ENCODE data around the gene ADAM10.

Gene ADAM10

DNA sequence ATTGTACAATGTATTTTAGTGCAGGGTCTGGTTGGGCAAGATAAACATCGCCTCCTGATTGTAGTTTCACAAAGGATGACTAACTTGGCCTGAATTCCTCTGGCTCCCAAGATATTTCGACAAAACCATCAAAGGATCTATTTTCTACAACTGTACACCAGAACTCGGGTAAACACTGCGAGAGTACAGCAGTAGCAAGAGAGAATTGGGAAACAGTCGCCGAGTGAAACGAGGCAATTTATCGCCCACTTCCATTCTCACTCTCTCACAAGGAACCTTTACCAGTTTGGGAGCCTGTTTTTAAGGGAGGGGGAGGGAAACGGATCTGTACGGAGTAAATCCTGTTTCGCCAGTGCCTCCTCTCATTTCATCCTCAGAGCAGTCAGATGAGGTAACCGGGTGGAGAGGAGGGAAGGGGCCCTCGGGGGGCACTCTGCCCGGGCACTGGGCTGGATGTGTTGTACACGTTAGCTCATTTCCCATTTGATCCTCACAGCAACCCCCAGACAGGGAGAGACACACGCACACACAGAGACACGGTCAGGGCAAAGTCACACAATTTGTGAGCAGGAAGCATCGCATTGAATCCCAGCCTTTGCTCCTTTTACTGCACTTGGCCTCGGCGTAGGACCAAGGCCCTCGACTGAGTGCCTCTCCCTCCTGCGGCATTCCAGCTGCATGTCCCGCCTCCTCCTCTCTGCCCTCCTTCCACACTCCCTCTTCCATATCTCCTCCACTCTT lies 197.6 kb downstream of the ADAM10 start:
- DNase-seq (ENCODE audit: low spot score), result no peak

DNA sequence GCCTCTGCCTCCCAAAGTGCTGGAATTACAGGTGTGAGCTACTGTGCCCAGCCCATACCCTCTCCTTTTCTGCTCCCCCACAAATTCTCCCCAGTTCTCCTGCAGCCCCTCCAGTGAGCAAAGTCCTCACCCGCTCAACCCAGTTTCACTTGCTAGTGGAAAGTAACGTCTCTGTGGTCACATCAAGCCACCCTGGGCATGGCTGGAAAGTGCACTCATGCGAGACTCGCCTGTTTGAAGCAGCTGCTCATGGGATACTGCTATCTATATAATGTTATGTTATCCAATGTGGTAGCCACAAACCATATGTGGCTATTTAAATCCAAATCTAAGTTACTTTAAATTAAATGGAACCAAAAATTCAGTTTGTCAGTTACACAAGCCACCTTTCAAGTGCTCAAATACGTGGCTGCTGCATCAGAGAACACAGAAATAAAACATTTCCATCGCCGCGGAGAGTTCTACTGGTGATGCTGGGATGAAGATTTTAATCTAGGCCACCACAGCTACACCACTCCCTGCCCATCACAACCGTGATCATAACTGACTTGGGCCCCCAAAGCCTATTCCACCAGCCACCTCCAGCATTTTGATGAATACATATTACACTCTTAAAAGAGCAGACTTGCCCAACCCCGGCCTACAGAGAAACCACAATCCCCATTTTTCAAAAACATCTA lies 198.3 kb downstream of the ADAM10 start:
- no peak for DNase-seq (ENCODE audit: low spot score)

DNA sequence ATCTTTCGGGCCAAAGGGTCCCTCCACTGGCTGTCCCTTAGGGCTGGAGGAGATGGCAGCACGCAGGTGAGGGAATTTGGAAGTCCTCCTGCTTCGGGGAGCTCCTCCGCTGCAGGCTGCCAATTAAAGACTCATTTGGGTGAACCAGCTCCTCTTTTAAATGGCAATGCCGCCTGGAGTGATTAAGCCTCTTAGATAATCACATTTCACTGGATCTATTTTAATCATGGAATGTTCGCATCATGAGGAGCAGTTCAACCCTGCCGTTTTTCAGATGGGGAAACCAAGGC lies 199.8 kb downstream of the ADAM10 start:
- no peak for DNase-seq (ENCODE audit: low spot score)

DNA sequence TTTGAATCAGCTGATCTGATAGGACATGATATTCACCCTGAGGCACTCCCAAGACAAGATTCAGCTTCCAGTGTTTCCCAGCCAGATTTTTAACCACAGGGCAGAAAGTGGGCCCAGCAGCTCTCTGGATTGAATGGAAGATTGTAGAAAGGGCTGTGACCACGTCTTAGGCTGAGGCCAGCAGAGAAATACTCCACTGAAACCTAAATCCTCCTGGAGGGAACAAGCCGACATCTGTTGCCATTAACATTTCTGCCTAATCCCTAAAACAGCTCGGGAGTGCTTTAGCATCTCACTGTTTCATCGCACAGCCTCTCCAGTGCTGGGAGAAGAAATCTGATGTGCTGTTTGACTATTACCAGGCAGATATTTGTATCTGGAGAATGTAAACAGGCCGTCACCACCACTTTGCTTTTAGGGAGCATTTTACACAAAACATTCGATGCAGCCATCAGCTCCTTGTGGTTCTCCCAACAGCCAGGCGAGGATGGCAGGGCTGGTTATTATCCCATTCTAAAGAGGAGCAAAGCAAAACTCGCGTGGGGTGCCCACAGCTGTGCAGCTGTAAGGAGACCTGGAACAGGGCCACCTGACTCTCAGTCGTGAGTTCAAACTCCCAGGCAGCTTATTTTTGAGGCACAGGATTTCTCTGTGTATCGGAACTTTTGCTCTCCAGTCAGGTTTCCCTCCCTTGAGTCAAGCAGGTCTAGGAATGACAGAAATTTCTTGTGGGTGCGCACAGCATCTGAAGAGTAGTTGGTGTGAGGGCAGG lies 200.3 kb downstream of the ADAM10 start:
- no peak for DNase-seq (ENCODE audit: low spot score)

DNA sequence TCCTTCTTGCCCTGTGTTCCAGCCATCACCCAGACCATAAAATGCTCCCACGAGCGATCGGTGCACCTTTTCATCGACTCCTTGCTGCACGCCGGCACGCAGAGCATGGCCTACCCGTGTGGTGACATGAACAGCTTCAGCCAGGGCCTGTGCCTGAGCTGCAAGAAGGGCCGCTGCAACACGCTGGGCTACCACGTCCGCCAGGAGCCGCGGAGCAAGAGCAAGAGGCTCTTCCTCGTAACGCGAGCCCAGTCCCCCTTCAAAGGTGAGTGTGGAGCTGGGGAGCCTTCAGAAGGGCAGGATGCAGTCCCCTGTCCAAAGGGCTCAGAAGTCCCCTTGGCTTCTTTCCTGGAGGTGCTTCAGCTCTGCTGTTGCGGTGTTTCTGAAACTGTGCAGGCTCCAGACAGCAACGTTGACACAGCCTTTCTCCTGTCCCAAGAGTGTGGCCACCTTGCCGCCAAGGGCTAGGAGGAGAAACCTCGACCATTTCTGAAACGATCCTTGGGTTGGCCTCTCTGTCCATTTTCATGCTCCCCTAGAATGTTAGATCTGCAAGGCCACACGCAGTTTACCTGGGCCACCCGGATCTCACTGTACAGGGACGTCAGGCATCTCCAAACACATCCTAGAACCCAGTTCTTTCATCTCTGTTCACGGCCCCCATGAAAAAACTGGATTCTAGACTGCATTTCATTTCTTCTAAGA lies 201.0 kb downstream of the ADAM10 start:
- DNase-seq (ENCODE audit: low spot score), result no peak

DNA sequence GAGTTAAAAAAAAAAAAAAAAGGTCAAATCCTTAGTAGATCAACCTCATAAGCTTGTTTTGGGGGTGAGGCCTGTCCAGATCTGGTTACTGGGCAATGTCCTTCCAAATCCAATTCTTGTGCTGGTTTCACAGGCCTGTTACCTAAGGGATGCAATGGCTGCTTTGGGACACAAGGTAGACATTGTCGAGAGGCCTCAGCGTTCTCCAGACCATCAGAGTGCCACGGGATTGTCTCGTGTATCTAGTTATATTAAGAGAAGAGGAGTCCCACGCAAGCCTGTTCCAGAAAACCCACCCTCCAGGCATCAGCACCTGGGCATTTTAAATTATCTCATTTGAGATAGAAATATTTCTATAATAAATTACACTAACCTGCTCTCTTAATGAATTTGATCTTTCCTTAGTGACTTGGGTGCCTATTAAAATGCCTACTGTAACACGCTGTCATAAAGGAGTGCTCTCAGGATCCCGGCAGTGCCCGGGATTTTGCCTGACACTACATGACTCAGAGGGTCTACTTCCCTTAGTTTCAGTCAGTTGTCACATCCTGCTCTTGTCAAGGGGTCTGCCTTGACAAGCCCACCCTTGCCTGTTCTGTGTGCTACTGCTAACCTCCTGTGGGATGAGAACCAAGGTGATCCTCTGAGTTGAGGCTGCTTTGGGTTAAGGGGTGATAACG lies 201.7 kb downstream of the ADAM10 start:
- DNase-seq (ENCODE audit: low spot score), result no peak

DNA sequence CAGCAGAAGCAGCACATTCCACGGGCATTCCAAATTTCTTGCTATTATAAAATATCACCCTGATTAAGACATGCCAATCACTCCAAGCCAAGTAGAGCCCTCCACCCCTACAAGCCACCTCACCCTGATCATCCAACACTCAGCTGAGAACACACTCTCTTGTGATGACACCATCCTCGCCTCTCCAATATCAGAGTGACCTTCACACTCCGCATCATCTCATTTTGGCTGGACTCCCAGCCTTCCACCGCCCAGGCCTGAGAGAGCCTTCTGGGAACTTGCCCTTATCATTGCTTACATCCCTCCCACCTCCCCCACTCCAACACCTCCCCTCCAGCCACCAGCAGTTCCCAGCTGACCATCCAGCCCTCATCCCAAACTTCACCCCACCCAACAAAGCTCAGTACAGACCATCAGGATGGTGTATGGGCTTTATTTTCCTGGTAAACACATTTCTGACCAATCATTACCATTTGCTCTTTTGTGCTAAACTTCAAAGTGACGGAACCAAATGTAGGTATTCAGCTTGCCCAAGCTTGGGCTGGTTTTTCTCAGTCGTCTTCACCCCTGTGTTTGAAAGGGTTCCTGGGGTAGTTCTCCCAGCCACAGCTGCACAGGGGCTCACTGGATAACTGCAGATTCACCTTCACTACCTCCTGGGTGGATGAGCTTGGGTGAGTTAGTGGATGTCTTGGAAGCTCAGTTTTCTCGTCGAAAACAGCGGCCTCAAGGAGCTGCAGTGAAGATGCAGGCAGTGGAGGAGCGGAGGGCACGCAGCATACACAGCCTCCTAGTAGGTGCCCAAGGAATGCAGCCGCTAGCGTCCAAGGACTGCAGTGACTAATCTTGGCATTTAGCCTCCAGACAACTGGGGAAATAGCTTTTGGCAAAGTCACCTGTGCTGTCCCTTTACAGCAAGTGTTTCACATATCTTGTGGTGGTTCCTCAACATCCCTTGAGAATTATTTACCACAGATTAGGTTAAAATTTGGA lies 202.6 kb downstream of the ADAM10 start:
- DNase-seq (ENCODE audit: low spot score), result no peak

DNA sequence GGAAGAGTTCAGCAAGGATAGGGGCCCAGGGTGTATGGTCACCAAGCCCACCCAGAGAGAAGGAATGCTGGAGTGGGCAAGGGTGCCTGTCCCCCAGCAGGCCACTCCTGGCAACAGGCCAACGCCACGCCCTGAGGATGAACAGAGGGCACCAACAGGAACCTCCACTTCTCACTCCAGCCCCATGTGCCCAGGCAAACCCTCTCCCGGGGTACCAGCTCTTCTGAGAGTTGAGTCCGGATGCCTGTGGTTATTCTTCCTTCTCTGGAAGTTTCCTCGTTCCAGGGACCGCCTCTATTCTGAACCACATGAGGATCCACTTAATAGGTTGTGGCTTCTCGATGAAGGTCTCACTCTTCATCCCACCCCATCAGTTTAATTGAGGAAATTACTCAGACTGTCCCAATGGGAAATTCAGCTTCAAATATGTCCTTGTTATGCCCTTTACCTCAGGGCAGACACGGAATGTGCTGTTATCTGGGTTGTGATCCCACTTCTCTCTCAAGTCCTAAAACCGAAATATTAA lies 203.4 kb downstream of the ADAM10 start:
- no peak for DNase-seq (ENCODE audit: low spot score)

DNA sequence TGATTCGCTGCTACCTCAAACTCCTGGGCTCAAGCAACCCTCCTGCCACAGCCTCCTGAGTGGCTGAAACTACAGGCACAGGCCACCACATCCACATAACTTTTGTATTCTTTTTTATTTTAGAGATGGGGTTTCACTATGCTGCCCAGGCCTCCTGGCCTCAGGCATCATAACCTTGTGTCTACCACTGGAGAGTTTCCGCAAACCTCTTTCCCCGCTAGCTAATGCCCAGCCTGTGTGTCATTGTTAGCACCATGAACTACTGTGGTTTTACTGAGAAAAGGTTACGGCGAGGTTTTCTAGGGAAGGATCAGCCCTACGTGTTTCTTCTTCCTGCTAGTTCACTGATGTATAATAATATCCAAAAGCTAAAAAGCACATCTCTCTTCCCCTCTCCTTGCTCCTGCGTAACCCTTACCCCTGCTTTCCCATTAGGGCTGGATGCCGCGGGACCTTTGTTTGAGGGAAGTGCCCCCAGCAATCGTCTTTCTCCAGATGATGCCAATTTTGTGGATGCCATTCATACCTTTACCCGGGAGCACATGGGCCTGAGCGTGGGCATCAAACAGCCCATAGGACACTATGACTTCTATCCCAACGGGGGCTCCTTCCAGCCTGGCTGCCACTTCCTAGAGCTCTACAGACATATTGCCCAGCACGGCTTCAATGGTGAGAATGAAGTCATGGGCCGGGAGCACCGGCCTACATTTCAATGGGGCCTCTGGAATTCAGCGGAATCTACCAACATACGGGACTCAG lies 204.0 kb downstream of the ADAM10 start:
- DNase-seq (ENCODE audit: low spot score), result no peak

DNA sequence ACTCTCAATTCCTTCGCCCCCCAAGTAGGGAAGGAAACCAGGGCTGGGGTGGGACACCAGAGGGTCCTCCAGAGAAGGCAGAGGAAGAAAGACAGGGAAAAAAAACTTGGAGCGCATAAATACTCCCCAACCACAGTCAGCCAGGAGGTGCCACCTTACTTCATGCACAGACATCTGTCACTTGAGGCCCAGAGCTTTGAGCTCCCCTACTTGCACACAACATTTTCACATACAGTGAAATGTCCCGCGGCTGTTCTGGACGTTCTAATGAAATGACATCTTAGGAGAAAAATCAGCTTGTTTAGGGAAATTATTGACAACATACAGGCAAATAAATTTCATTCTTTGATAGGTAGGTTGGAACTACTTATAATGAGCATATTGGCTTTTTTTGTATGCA lies 204.8 kb downstream of the ADAM10 start:
- no peak for DNase-seq (ENCODE audit: low spot score)

DNA sequence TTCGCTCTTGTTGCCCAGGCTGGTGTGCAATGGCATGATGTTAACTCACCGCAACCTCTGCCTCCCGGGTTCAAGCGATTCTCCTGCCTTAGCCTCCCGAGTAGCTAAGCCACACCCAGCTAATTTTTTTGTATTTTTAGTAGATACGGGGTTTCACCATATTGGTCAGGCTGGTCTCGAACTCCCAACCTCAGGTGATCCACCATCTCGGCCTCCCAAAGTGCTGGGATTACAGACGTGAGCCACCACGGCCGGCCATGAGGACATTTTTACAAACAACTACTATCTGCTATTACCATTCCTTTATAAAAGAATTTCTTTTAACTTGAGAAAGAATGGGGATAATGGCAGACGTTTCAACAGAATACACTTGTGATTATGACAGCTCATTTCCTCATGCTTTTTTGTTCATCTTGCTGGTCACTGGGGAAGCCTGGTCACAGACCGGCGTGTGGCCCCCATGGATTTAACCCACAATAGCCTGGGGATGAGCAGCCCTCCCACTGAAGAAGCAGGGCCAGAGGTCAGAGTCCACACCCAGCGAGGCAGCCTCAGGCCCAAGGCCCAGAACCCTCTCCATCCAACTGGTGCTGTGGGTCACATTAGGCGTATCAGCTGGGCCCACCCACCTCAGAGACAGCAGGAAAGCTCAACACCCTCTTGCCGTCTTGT lies 205.7 kb downstream of the ADAM10 start:
- no peak for DNase-seq (ENCODE audit: low spot score)

DNA sequence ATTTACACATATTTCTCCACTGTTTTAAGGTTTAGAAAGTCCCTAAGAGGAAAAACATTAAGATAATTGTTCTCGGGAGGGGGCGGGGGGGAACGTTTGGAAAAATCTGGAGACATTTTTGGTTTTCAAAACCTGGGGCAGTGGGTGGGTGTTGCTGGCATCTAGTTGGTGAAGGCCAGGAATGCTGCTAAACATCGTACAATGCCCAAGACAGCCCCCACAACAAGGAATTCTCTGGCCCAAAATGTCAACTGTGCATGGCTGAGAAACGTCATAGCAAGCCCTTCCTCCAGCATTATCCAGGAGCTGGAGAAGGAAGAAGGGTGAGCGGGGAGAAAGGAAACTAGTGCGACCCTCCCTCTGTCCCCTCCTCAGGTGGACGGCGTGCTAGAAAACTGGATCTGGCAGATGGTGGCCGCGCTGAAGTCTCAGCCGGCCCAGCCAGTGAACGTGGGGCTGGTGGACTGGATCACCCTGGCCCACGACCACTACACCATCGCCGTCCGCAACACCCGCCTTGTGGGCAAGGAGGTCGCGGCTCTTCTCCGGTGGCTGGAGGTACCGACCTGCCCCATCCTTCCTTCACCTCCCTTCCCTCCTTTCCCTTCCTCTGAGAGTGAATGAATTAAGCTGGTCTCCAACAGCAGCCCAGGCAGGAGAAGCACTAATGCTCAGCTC lies 208.0 kb downstream of the ADAM10 start:
- no peak for DNase-seq (ENCODE audit: low spot score)

DNA sequence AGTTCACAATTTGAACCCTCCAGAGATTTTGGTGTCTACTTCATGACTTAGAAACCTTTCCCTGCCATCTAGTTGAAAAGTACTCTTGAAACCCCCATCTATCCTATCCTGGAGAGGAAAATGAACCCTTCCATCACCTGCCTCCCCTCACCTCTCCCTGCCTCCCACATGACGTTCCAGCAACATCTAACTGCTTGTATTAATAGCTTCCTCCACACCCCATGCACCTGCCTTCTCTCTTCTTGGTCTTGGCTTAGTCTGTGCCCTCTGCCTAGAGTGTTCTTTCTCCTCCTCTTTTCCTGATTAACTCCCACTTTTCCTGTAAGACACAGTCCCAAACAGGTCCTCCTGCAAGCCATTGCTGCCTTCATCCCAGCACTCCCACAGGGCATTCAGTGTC lies 210.0 kb downstream of the ADAM10 start:
- DNase-seq (ENCODE audit: low spot score), result no peak

DNA sequence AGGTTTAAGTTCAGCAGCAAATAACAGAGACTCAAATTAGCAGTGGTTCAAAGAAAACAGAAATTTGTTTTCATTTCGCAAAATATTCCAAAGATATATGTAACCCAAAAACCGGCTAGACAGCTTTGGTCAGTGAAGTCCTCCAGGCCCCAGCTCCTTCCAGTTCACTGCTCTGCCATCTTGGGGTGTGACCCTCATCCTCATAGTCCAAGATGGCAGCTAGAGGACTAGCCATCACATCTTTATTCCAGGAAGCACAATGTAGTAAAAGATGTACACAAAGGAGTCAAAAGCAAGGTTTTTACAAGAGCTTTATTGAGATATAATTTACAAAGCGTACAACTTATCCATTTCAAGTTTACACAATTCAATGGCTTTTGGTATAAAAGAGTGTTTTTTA lies 210.6 kb downstream of the ADAM10 start:
- DNase-seq (ENCODE audit: low spot score), result no peak

All from HuH-7.5 (cell line).